T-helper 2 cell treated with Interferon-gamma antibody and Interleukin-4, amounts not matched to agents 100 ng/mL and 5 ng/mL, for 36 hours (primary cell): ENCODE measurements around the gene KCNJ6. TPM values are rescaled to one million over a fixed set of nuclear protein-coding genes. Genes with fewer than 3 reads are reported as not detected.
"Not testable (repeated sequence)": the region's sequence is repeated elsewhere in the genome, so short reads cannot be mapped to it uniquely, and the experiment has no call there.

ENCODE experiments used
- intact Hi-C: fragments of 100-400 bp; cut with micrococcal nuclease; formaldehyde crosslinking; loops from one replicate; pipeline ENCODE4 v1.15.1; 2023
- total RNA-seq: library from RNA; stranded (reverse); gene quantifications from 2 replicates; pipeline ENCODE4 v1.2.3, GENCODE V29; 2022

The KCNJ6 gene
- total RNA-seq, 1 donor from 2014 or later: not detected

- intact Hi-C loops: no loop called here
Measured at GRCh38 chr21:37655611-37656300, 260.5 kb downstream of the KCNJ6 start.

- intact Hi-C loops: no loop called here
Measured at GRCh38 chr21:37654596-37654995, 261.7 kb downstream of the KCNJ6 start.

- intact Hi-C loops: no loop called here
Measured at GRCh38 chr21:37653201-37653600, 263.1 kb downstream of the KCNJ6 start.

GRCh38 chr21:37647781-37648180 lies 268.5 kb downstream of the KCNJ6 start:
- intact Hi-C loops: no loop called here

GRCh38 chr21:37646761-37647160 lies 269.5 kb downstream of the KCNJ6 start:
- intact Hi-C loops: not testable (repeated sequence)

GRCh38 chr21:37645848-37646247 lies 270.4 kb downstream of the KCNJ6 start:
- intact Hi-C loops: no loop called here

GRCh38 chr21:37644636-37645035 lies 271.6 kb downstream of the KCNJ6 start:
- intact Hi-C loops: no loop called here

GRCh38 chr21:37643862-37644261 lies 272.4 kb downstream of the KCNJ6 start:
- intact Hi-C loops: not testable (repeated sequence)

GRCh38 chr21:37642493-37642892 lies 273.8 kb downstream of the KCNJ6 start:
- intact Hi-C loops: no loop called here

GRCh38 chr21:37639756-37640155 lies 276.5 kb downstream of the KCNJ6 start:
- intact Hi-C loops: no loop called here

- intact Hi-C loops: no loop called here
Measured at GRCh38 chr21:37636152-37636860, 280.0 kb downstream of the KCNJ6 start.

GRCh38 chr21:37631319-37632117 lies 284.7 kb downstream of the KCNJ6 start:
- intact Hi-C loops: no loop called here

- intact Hi-C loops: no loop called here
Measured at GRCh38 chr21:37630872-37631271, 285.4 kb downstream of the KCNJ6 start.

GRCh38 chr21:37628362-37628761 lies 287.9 kb downstream of the KCNJ6 start:
- intact Hi-C loops: no loop called here

GRCh38 chr21:37627561-37627960 lies 288.7 kb downstream of the KCNJ6 start:
- intact Hi-C loops: no loop called here

- intact Hi-C loops: no loop called here
Measured at GRCh38 chr21:37627074-37627473, 289.2 kb downstream of the KCNJ6 start.

- intact Hi-C loops: no loop called here
Measured at GRCh38 chr21:37626320-37626719, 289.9 kb downstream of the KCNJ6 start.

- intact Hi-C loops: no loop called here
Measured at GRCh38 chr21:37623689-37624088, 292.6 kb downstream of the KCNJ6 start.

GRCh38 chr21:37623183-37623582 lies 293.1 kb downstream of the KCNJ6 start:
- intact Hi-C loops: no loop called here

- intact Hi-C loops: no loop called here
Measured at GRCh38 chr21:37622755-37623154, 293.5 kb downstream of the KCNJ6 start.

GRCh38 chr21:37620401-37620800 lies 295.9 kb downstream of the KCNJ6 start:
- intact Hi-C loops: no loop called here

- intact Hi-C loops: no loop called here
Measured at GRCh38 chr21:37619464-37619974, 296.7 kb downstream of the KCNJ6 start.
